ENCODE data around the gene LEAP2. TPM values are rescaled to one million over a fixed set of nuclear protein-coding genes. Genes with fewer than 3 reads are reported as not detected.

LEAP2 gene
- 5.4 and 5.9 TPM in 2 replicates for total RNA-seq
- total RNA-seq (2013): 2.5 TPM
- polyA plus RNA-seq: 2.2 and 3.4 TPM in 2 replicates
- polyA minus RNA-seq: 0.21 TPM in 1 of 2 replicates, not detected in the other

GRCh38 chr5:132873119-132873929, at the start of gene LEAP2:
Gene LEAP2, plus strand, starts transcription at chr5:132873668. Its CDS starts 27 bp downstream, at chr5:132873695.
- ATAC-seq (ENCODE audit: low read depth): no peak
- Mint-ChIP-seq H3K27ac (no peak within 1 kb of the TSS), H3K4me3 (no peak within 1 kb of the TSS), H3K9me3 (ENCODE audit: insufficient read depth) (no peaks in the 10 kb centered on the region), H3K27me3 (no peaks in the 10 kb centered on the region), H3K4me1 (peaks cover under 1% of the 10 kb centered on the region)
- no peak for DNase-seq
- Histone ChIP-seq H3K4me1 (ENCODE audit: control insufficient read depth in 2 of 2, insufficient read depth in 2 of 2, low read length in 2 of 2) (no peaks in the 10 kb centered on the region), H3K9ac (ENCODE audit: low read length) (no peak within 1 kb of the TSS), H3K79me2 (ENCODE audit: control insufficient read depth, insufficient read depth, low read length) (no peaks in the 10 kb centered on the region), H3K27me3 (replicated peaks in 1 of 4; ENCODE audit: control extremely low read depth in 1 of 4, control insufficient read depth in 3 of 4, insufficient read depth in 4 of 4, low read length in 3 of 4) (no peaks in the 10 kb centered on the region), H3K27ac (ENCODE audit: low read length in 2 of 2) (no peak within 1 kb of the TSS), H3K36me3 (replicated peaks in 1 of 2; ENCODE audit: control extremely low read depth in 1 of 2, control insufficient read depth in 1 of 2, extremely low read depth in 1 of 2, insufficient read depth in 2 of 2, low read length in 1 of 2) (peaks cover 0 to 28% of the 10 kb centered on the region in 2 experiments), H3K4me2 (replicated peaks; ENCODE audit: low read depth, low read length, poor library complexity, severe bottlenecking) (no peak within 1 kb of the TSS), H3K4me3 (ENCODE audit: control extremely low read depth in 1 of 5, extremely low read depth in 1 of 5, insufficient read depth in 1 of 5, low read depth in 2 of 5, low read length in 4 of 5) (no peak within 1 kb of the TSS), H2AFZ (ENCODE audit: insufficient read depth, low read depth, low read length, poor library complexity, severe bottlenecking) (no peak within 1 kb of the TSS), H3K9me3 (ENCODE audit: control extremely low read depth in 1 of 3, control insufficient read depth in 2 of 3, insufficient read depth in 1 of 3, low read length in 2 of 3) (no peaks in the 10 kb centered on the region), H4K20me1 (ENCODE audit: control insufficient read depth, insufficient read depth, low read length, poor library complexity, severe bottlenecking) (no peaks in the 10 kb centered on the region)
- intact Hi-C loops (cut with micrococcal nuclease): no loop called here
- ChIA-PET CTCF (interaction anchor here (1.5 to 1.6 kb wide), 3 partner anchors 10 to 373 kb away, joined by 4 to 9 read pairs (median 4); no protein-coding TSS in a partner anchor), POLR2A (no interaction called here)
- TF ChIP-seq CTCF (IDR thresholded peaks at IDR 0.05) (no peak), EZH2 (IDR thresholded peaks at IDR 0.05; ENCODE audit: borderline replicate concordance, insufficient read depth, low read depth, low read length, poor library complexity, severe bottlenecking) (no peak)
- 100% methylated on average over 1 of the region's 6 CpGs for WGBS (ENCODE audit: insufficient coverage)

- CTCF ChIA-PET: interaction anchor here (0.6 to 1.9 kb wide), 5 partner anchors 13 to 139 kb away, joined by 3 to 5 read pairs (median 3); no protein-coding TSS in a partner anchor
- H3K27me3 Mint-ChIP-seq: peaks cover 38% of the 10 kb centered on the region
- DNase-seq: no peak
- H3K4me1 Mint-ChIP-seq: peaks cover 21% of the 10 kb centered on the region
- no peak for TF ChIP-seq CTCF (IDR thresholded peaks at IDR 0.05)
- TF ChIP-seq EZH2 (IDR thresholded peaks at IDR 0.05; ENCODE audit: borderline replicate concordance, insufficient read depth, low read depth, low read length, poor library complexity, severe bottlenecking): no peak
- peak overlapping the region; percentile 47 for H3K4me3 Mint-ChIP-seq
- H3K27ac Mint-ChIP-seq: no peak overlapping the region
- Histone ChIP-seq H3K4me3 (ENCODE audit: control extremely low read depth in 1 of 5, extremely low read depth in 1 of 5, insufficient read depth in 1 of 5, low read depth in 2 of 5, low read length in 4 of 5) (no peak overlapping the region), H3K4me2 (replicated peaks; ENCODE audit: low read depth, low read length, poor library complexity, severe bottlenecking) (no peak overlapping the region), H3K9me3 (ENCODE audit: control extremely low read depth in 1 of 3, control insufficient read depth in 2 of 3, insufficient read depth in 1 of 3, low read length in 2 of 3) (peaks cover 0 to 4% (median 0%) of the 10 kb centered on the region in 3 donors), H3K4me1 (ENCODE audit: control insufficient read depth in 2 of 2, insufficient read depth in 2 of 2, low read length in 2 of 2) (peaks cover 31 to 39% of the 10 kb centered on the region in 2 donors), H3K36me3 (replicated peaks in 1 of 2; ENCODE audit: control extremely low read depth in 1 of 2, control insufficient read depth in 1 of 2, extremely low read depth in 1 of 2, insufficient read depth in 2 of 2, low read length in 1 of 2) (no peaks in the 10 kb centered on the region), H3K27ac (ENCODE audit: low read length in 2 of 2) (no peak overlapping the region), H3K9ac (ENCODE audit: low read length) (no peak overlapping the region), H3K79me2 (ENCODE audit: control insufficient read depth, insufficient read depth, low read length) (no peaks in the 10 kb centered on the region), H2AFZ (ENCODE audit: insufficient read depth, low read depth, low read length, poor library complexity, severe bottlenecking) (no peak overlapping the region), H3K27me3 (replicated peaks in 1 of 4; ENCODE audit: control extremely low read depth in 1 of 4, control insufficient read depth in 3 of 4, insufficient read depth in 4 of 4, low read length in 3 of 4) (peaks cover 0 to 88% (median 47%) of the 10 kb centered on the region in 4 experiments), H4K20me1 (ENCODE audit: control insufficient read depth, insufficient read depth, low read length, poor library complexity, severe bottlenecking) (no peaks in the 10 kb centered on the region)
- 90% methylated on average over 2 of the region's 3 CpGs for WGBS (ENCODE audit: insufficient coverage)
- POLR2A ChIA-PET: no interaction called here
- no peak for ATAC-seq (ENCODE audit: low read depth)
- no peaks in the 10 kb centered on the region for H3K9me3 Mint-ChIP-seq (ENCODE audit: insufficient read depth)
- intact Hi-C loops (cut with micrococcal nuclease): no loop called here
Measured at GRCh38 chr5:132824426-132824825, 49.0 kb upstream of the LEAP2 start.
